ENCODE results near the gene TLN1.

The TLN1 gene

DNA sequence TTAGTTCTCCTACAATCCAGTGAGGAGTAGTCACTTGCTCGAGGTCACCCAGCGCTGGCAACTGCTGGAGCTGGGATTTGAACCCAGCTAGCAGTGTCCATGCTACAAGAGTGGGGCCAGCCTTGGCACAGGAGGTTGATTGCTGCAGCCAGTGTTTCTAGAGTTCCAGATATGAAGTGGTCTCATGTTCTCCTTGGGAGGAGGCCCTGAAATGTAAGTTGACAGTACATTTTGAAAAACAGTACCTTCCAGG, 73.1 kb downstream of the TLN1 start:
- no peak for TF ChIP-seq CTCF (conservative IDR thresholded peaks at IDR 0.05)
- H3K27ac ChIP-seq: peak overlapping the region; percentile 97

DNA sequence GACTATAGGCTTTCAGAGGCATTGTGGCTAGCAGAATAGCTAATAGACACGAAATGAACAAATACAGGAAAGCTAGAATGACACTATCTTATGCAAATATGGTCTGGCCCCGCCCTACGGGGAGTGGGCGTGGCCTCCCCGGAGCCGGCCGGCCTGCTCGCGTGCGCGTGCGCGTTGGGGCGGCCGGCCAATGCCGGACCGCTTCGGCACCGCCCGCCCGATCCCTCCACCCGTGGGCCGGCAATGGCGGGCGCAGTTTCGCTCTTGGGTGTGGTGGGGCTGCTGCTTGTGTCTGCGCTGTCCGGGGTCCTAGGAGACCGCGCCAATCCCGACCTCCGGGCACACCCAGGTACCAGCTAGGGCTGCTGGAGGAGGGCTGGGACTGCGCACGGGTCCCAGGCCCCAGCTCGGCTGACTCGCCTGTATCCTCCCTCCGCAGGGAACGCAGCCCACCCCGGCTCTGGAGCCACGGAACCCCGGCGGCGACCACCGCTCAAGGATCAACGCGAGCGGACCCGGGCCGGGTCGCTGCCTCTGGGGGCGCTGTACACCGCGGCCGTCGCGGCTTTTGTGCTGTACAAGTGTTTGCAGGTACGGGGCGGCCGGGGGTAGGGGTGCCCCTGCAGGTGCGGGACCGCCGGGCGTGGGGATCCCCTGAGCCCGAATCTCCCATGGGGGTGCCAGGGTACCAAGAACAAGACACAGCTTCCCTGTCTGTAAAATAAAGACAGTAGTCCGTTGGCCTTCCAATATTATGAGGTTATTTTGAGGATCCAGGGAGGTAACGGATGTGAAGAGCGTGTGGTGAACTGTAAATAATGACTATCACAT, 73.6 kb downstream of the TLN1 start, which contains the start of gene CCDC107:
TSS of gene CCDC107 (plus strand) at position 156 of the 831 bp plus-strand sequence. CDS start at position 244, 88 bp downstream.
- peak; percentile 79 for TF ChIP-seq CTCF (conservative IDR thresholded peaks at IDR 0.05)
- H3K27ac ChIP-seq: peak within 1 kb of the TSS; percentile 97

- H3K27ac ChIP-seq: peak within 1 kb of the TSS; percentile 97
- TF ChIP-seq CTCF (conservative IDR thresholded peaks at IDR 0.05): no peak; the same call in 1 of the 2 replicates
These were observed 74.4 kb downstream of the TLN1 start, which contains the start of gene RMRP for GRCh38 chr9:35657546-35658136. TSS of gene RMRP (minus strand) at chr9:35658019.

- peak overlapping the region; percentile 97 for H3K27ac ChIP-seq
- no peak for TF ChIP-seq CTCF (conservative IDR thresholded peaks at IDR 0.05)
These were observed 75.0 kb downstream of the TLN1 start for GRCh38 chr9:35656831-35657545.

GRCh38 chr9:35656348-35656747, 75.6 kb downstream of the TLN1 start:
- no peak overlapping the region; the same call in 1 of the 2 replicates for H3K27ac ChIP-seq
- no peak for TF ChIP-seq CTCF (conservative IDR thresholded peaks at IDR 0.05)

DNA sequence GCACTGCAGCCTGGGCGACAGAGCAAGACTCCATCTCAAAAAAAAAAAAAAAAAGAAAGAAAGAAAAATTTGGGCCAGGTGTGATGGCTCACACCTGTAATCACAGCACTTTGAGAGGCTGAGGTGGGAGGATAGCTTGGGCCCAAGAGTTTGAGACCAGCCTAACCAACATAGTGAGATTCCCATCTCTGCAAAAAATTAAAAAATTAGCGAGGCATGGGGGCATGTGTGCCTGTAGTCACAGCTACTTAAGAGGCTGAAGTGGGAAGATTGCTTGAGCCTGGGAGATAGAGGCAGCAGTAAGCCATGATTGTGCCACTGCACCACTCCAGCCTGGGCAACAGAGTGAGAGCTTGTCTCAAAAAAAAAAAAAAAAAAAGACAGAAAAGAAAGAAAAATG, 78.4 kb downstream of the TLN1 start:
- no peak overlapping the region for H3K27ac ChIP-seq

More for the DNA sequence above, 78.4 kb downstream of the TLN1 start:
- TF ChIP-seq CTCF (conservative IDR thresholded peaks at IDR 0.05): no peak
